Muscle layer of colon (tissue), 2 donors: ENCODE measurements around the gene PER3.

ENCODE experiments used
- H3K27ac ChIP-seq: one replicate; pipeline ENCODE4 v1.7.0; 2013; ENCODE audit warnings: low read depth, mild to moderate bottlenecking, low read length, moderate library complexity
- H3K27me3 ChIP-seq, 2 donors: one replicate each; pipeline ENCODE4 v1.7.0; 2013; ENCODE audit warnings: low read length in 2 of 2, mild to moderate bottlenecking in 2 of 2; ENCODE audit not compliant: insufficient read depth in 2 of 2, control insufficient read depth in 1 of 2
- H3K36me3 ChIP-seq: one replicate; pipeline ENCODE4 v1.7.0; 2013; ENCODE audit warnings: mild to moderate bottlenecking, low read length; ENCODE audit not compliant: insufficient read depth
- H3K4me1 ChIP-seq: one replicate; pipeline ENCODE4 v1.7.0; 2013; ENCODE audit warnings: mild to moderate bottlenecking, low read length; ENCODE audit not compliant: insufficient read depth
- H3K4me3 ChIP-seq, 2 donors: one replicate each; pipeline ENCODE4 v1.7.0; 2013; ENCODE audit warnings: low read length in 2 of 2, low read depth in 1 of 2, mild to moderate bottlenecking in 1 of 2, moderate library complexity in 1 of 2
- H3K9ac ChIP-seq: one replicate; pipeline ENCODE4 v1.7.0; 2013; ENCODE audit warnings: low read length
- H3K9me3 ChIP-seq: one replicate; pipeline ENCODE4 v1.7.0; 2013; ENCODE audit warnings: mild to moderate bottlenecking, low read length
- donor health status: abdominal sarcoma.
- donor health status: Adenocarcinoma of cecum.

PER3 gene

GRCh38 chr1:7808253-7808844 is 24.3 kb downstream of the PER3 start:
- no peaks in the 10 kb centered on the region for H3K27me3 ChIP-seq
- H3K36me3 ChIP-seq, result peaks cover 84% of the 10 kb centered on the region
- H3K4me1 ChIP-seq, result no peaks in the 10 kb centered on the region
- no peaks in the 10 kb centered on the region for H3K9me3 ChIP-seq
- H3K9ac ChIP-seq, result no peak overlapping the region
- H3K4me3 ChIP-seq, result no peak overlapping the region
- H3K27ac ChIP-seq, result no peak overlapping the region

GRCh38 chr1:7809742-7810141 is 25.7 kb downstream of the PER3 start:
- Histone ChIP-seq H3K36me3 (peaks cover 83% of the 10 kb centered on the region), H3K27ac (no peak overlapping the region), H3K9me3 (peaks cover 5% of the 10 kb centered on the region), H3K9ac (no peak overlapping the region), H3K4me1 (no peaks in the 10 kb centered on the region), H3K4me3 (no peak overlapping the region), H3K27me3 (no peaks in the 10 kb centered on the region)

- no peak overlapping the region for H3K9ac ChIP-seq
- H3K36me3 ChIP-seq, result peaks cover 76% of the 10 kb centered on the region
Observed at GRCh38 chr1:7810395-7810794, 26.3 kb downstream of the PER3 start.

GRCh38 chr1:7811476-7811875 is 27.4 kb downstream of the PER3 start:
- Histone ChIP-seq H3K9me3 (peaks cover 5% of the 10 kb centered on the region), H3K4me1 (no peaks in the 10 kb centered on the region), H3K36me3 (peaks cover 68% of the 10 kb centered on the region)

More at GRCh38 chr1:7810395-7810794, 26.3 kb downstream of the PER3 start:
- Histone ChIP-seq H3K27ac (no peak overlapping the region), H3K27me3 (no peaks in the 10 kb centered on the region), H3K9me3 (peaks cover 5% of the 10 kb centered on the region), H3K4me3 (no peak overlapping the region), H3K4me1 (no peaks in the 10 kb centered on the region)

GRCh38 chr1:7813677-7814373 is 29.7 kb downstream of the PER3 start:
- H3K9me3 ChIP-seq, result peaks cover 5% of the 10 kb centered on the region
- no peak overlapping the region for H3K9ac ChIP-seq
- peaks cover 62% of the 10 kb centered on the region for H3K36me3 ChIP-seq
- no peaks in the 10 kb centered on the region for H3K4me1 ChIP-seq
- no peak overlapping the region for H3K27ac ChIP-seq
- H3K4me3 ChIP-seq, result no peak overlapping the region
- no peaks in the 10 kb centered on the region for H3K27me3 ChIP-seq

More at GRCh38 chr1:7811476-7811875, 27.4 kb downstream of the PER3 start:
- H3K27ac ChIP-seq, result no peak overlapping the region
- no peaks in the 10 kb centered on the region for H3K27me3 ChIP-seq
- H3K9ac ChIP-seq, result no peak overlapping the region
- H3K4me3 ChIP-seq, result no peak overlapping the region

- Histone ChIP-seq H3K36me3 (peaks cover 80% of the 10 kb centered on the region), H3K27me3 (no peaks in the 10 kb centered on the region), H3K9me3 (no peaks in the 10 kb centered on the region), H3K9ac (no peak overlapping the region), H3K27ac (no peak overlapping the region), H3K4me3 (no peak overlapping the region), H3K4me1 (no peaks in the 10 kb centered on the region)
Observed at GRCh38 chr1:7821282-7821681, 37.2 kb downstream of the PER3 start.

GRCh38 chr1:7824701-7825100 is 40.6 kb downstream of the PER3 start:
- H3K4me3 ChIP-seq, result no peak overlapping the region
- no peaks in the 10 kb centered on the region for H3K27me3 ChIP-seq
- H3K36me3 ChIP-seq, result peaks cover 85% of the 10 kb centered on the region
- no peak overlapping the region for H3K9ac ChIP-seq
- H3K27ac ChIP-seq, result no peak overlapping the region
- no peaks in the 10 kb centered on the region for H3K9me3 ChIP-seq
- no peaks in the 10 kb centered on the region for H3K4me1 ChIP-seq

- H3K36me3 ChIP-seq, result peaks cover 84% of the 10 kb centered on the region
- no peak overlapping the region for H3K27ac ChIP-seq
Observed at GRCh38 chr1:7826363-7826762, 42.3 kb downstream of the PER3 start.

GRCh38 chr1:7827126-7827955 is 43.2 kb downstream of the PER3 start:
- Histone ChIP-seq H3K4me3 (no peak overlapping the region), H3K9ac (no peak overlapping the region), H3K27me3 (no peaks in the 10 kb centered on the region), H3K4me1 (no peaks in the 10 kb centered on the region), H3K9me3 (no peaks in the 10 kb centered on the region), H3K36me3 (peaks cover 81% of the 10 kb centered on the region), H3K27ac (no peak overlapping the region)

More at GRCh38 chr1:7826363-7826762, 42.3 kb downstream of the PER3 start:
- Histone ChIP-seq H3K4me3 (no peak overlapping the region), H3K9me3 (no peaks in the 10 kb centered on the region), H3K4me1 (no peaks in the 10 kb centered on the region), H3K27me3 (no peaks in the 10 kb centered on the region), H3K9ac (no peak overlapping the region)

- H3K9ac ChIP-seq, result no peak overlapping the region
- H3K4me1 ChIP-seq, result no peaks in the 10 kb centered on the region
- H3K27me3 ChIP-seq, result no peaks in the 10 kb centered on the region
- no peak overlapping the region for H3K27ac ChIP-seq
- no peak overlapping the region for H3K4me3 ChIP-seq
- H3K9me3 ChIP-seq, result no peaks in the 10 kb centered on the region
- peaks cover 65% of the 10 kb centered on the region for H3K36me3 ChIP-seq
Observed at GRCh38 chr1:7831458-7831857, 47.4 kb downstream of the PER3 start.

GRCh38 chr1:7833035-7833434 is 48.9 kb downstream of the PER3 start:
- Histone ChIP-seq H3K9ac (no peak overlapping the region), H3K27ac (no peak overlapping the region), H3K4me3 (no peak overlapping the region), H3K4me1 (no peaks in the 10 kb centered on the region), H3K9me3 (no peaks in the 10 kb centered on the region), H3K27me3 (no peaks in the 10 kb centered on the region), H3K36me3 (peaks cover 65% of the 10 kb centered on the region)
